DMS114 treated with DMSO at 0.1 percent for 48 hours (cell line): Measurements from ENCODE around the gene PCSK1.
A peak's percentile ranks its signal among the peaks of the same experiment; 100 is the strongest.
"Not testable (repeated sequence)": the region's sequence is repeated elsewhere in the genome, so short reads cannot be mapped to it uniquely, and the experiment has no call there.

Source experiments
- DNase-seq: peaks from one replicate; lab custom pipeline; 2025; ENCODE audit not compliant: unreplicated experiment; lab: John Stamatoyannopoulos, UW

Gene PCSK1

DNA sequence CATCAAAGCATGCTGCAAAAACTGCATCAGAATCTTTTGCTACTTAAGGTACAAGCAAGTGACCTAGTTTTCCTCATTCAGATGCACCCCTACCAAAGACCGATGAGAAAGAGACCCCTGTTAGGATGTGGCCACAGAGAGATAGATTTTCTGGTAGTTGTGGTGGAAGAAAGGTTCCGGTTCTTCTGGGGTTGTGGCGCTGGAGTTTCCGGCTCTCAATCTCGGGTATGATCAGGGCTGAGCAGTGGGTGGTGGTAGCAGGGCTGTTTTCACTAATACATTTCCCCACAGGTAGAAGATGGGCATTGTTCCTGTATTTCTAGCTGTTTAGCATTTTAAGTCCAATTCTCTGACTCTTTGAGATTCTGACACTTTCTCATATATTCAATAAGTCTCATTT lies 58.4 kb downstream of the PCSK1 start:
- DNase-seq, result no peak

DNA sequence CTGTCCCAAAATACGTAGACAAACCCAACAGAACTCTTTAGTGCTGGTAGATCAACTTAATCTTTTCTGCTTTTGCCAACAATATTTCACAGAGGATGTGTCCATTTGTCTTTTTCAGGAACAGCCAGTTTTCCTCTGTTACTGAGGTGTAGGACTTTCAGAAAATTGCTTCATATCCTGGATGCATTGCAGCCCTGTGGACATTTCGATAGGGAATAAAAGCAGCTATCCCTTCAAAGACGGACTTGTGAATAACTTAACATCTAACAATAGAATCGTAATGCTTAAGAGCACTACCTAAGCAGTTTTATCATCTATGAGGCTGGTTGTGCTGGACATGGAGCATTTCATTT lies 59.7 kb downstream of the PCSK1 start:
- DNase-seq, result no peak

DNA sequence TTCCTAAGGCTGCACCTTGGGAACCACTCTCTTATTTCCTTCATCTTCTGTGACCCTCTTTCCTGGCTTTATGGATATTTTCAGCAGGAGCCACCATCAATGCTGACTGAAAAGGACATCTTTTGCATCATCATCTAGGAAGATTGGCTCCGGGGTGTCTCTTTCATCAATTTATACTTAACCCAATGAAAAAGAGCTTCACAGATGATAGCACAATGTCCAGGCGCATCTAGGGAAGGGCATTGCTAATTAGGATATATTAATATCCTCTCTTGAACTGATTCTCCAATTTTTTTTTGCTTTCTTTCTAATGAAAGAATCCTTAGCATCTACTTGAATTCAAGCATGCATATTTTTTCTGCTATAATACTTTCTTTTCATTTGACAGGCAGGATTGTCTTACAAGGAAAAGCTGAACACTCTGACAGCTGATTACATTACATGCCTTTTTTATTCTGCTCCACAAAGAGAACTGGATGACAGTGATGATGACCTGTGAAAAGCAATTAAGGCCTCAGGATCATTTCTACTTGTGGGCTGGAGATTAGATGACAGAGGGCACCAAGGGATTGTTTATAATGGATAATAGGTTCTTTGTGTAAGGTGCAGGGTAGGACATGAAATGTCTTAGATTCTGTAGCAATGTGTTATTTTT lies 60.2 kb downstream of the PCSK1 start:
- DNase-seq, result no peak

DNA sequence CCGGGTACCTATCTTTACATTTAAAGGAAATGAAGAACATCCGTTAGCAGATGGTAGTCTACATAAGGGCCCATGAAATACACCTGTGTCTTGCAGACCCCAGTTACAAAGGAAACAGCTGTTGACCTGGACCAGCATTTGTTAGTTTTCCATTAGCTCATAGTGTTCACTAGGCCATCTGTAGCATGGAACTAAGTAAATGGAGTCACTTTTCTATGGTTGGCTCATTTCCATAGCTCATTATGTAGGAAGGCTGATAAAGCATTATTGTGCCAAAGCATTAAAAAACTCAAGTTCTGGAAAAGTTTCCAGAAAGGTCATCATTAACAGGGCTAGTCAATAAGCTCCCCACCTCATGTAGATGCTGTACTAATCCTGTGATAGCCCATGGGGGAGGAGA lies 62.1 kb downstream of the PCSK1 start:
- no peak for DNase-seq

DNA sequence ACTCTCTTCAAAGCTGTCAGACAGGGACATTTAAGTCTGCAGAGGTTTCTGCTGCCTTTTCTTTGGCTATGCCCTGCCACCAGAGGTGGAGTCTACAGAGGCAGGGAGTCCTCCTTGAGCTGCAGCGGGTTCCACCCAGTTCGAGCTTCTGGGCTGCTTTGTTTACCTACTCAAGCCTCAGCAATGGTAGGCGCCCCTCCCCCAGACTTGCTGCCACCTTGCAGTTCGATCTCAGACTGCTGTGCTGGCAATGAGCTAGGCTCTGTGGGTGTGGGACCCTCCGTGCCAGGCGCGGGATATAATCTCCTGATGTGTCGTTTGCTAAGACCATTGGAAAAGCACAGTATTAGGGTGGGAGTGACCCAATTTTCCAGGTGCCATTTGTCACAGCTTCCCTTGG lies 65.7 kb downstream of the PCSK1 start:
- not testable (repeated sequence) for DNase-seq

DNA sequence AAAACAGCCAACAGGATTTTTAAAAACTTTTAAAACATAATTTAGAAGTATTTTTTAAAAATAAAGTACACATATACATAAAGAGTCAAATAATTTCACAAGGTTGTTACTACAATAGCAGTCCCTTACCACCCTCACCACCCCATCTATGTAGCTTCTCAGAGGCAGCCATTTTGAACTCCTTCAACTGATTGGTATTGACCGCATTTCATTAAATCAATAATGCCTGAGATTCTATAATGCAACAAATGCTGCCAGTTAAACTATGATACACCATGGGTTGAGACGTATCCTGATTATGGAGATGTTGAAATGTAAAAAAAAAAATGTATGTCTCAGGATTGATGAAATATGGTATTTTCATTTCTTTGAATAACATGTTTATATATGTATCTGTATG lies 78.8 kb downstream of the PCSK1 start:
- no peak for DNase-seq

DNA sequence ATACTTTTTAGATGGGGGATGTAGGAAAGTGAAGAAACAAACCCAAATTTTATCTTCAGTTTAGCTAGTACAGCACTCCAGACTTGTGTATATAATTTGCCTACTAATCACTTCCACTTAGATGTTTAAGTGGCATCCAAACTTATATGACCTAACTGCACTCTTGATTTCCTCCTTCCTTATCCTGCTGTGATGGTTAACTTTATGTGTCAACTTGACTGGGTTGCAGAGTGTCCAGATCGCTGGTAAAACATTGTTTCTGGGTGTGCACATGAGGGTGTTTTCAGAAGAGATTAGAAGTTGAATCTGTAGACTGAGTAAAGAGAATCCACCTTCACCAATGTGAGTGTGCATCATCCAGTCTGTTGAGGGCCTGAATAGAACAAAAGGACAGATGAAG lies 79.8 kb downstream of the PCSK1 start:
- no peak for DNase-seq

DNA sequence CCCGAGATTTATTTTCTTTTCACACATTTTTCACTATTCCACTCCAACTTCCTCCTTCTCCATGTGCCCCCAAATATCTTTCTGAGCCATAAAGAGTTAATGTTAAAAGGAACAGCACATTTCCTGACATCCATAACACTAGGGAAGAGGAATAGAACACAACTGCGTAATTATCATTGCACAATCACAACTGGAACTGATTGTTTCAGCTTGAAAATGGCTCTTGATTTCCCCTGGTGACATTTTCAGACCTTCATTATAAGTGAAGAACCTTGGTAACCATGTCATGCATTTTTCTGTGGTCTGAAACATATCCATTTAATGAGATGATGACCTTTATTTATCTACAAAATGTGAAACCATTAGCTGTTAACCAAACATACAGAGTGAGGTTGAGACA lies 82.4 kb downstream of the PCSK1 start:
- DNase-seq, result no peak

DNA sequence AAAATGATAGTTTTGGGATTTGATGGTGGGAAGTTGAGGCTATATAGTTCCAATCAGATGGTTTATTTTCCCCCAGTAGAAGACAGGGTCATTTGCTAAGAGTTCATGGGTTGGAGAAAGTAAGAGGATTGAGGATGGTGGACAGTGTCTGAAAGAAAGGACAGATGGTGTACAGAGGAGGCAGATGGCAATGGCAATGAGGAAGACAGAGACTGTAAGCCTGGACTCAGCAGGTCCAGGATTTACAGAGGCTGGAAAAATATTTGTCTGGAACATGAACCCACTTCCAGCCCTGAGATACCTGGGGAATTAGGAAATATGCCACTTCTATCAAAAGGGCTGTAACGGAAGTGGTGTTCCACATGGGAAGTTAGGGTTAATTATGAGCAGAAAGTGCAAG lies 84.5 kb downstream of the PCSK1 start:
- no peak for DNase-seq

DNA sequence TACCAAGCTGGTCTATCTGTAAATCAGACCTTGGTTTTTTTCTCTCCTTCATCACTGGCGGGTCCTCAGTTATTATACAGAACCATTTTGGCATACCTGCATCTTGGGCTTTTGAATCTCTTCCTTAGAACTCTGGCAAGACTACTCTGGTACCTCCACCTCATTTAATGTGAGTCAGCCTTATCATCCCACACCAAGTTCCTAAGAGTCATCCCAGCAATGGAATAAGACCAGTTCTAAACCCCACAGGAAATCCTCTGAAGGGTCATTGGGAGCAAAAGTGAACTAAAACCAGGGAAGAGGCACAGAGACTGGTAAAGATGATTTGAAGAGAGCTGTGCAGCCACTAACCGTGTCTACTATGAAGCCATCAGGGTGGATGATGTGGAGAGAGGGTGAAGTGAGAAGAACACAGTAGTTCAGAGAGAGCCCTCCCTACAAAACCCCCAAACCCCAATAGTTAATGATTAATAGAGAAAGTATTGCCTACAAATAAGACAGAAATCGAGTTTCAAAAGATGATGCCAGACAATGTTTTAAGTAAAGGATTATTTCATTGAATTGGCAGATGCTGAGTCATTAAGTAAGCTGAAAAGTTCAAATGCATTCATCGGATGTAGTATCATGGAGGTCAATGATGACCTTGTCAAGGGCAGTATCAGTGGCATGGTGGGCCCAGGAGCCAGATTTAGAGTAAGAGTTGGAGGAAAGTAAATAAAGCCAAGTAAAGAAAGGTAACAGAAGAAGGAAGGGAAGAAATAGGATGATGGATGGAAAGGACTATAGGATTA lies 85.4 kb downstream of the PCSK1 start:
- no peak for DNase-seq

DNA sequence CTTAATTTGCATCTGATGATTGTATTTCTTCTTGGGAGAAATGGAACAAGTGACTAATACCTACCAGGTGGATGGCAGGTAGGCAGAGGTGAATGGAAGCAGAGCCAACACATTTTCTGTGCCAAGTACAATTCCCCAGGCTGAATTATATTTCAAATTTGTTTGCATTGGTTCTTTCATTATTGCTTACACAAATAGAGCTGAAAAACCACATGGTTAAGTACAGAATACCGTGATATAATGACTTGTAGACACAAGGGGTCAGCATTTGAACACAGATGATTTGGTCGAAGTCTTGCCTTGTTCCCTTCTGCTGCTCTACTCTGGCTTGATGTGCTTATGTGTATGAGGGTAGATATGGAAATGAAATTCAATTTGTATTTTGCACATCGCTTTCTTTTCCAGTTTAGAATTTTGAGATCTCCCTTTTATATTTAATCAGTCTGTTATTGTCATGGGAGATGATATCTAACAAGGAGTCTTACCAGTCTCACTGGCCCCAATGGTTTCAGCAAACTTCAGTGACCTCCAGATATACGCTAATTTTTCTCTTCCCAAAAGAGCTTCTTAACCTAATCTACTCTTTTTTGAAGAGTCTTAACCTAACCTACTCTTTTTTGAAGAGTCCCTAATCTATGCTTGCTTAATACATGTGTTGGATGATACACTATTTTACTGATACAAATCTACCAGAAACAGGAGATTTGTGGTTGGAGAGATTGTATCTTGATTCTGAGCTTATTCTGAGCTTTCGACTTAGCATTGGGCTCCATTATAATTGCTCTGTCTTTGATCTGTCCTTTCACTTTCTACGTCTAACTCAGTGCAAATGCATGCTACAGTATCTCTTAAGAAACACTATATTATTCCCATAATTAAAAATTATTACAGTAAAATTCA lies 88.1 kb downstream of the PCSK1 start:
- DNase-seq, result peak; percentile 70

DNA sequence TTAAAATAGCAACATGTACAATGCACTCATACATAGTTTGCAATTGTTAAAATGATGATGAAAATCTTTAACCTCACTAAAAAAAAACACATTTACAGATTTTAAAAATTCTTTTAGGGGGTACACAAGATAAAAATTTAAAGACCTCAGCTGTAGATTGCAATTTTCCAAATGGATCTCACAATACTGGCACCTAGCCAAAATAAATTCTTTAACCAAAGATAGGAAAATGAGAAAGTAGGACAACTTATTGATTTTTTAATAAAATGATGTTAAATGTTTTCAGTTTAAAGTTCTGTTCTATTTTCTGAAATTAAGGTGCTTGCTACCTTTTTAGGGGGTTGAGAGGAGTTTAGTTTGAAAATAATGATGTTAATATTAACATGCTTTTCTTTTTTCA lies 90.0 kb downstream of the PCSK1 start:
- DNase-seq, result no peak

DNA sequence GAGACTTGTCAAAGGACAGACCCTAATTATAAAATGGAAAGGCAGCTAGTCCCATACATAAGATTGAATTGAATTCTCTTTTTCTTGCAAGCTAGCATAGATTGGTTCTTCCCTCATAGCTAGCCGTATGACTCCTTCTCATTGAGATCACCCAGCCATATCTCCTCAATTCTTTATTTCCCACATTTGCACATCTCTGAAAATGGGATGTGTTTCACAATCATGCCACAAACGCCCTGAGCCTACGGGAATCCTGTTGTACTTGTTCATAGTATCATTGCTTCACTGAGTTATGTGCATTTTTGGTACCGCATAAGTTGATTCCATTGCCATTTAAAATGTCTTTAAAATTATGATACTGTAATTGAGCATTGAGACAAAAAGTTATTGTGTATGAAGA lies 90.5 kb downstream of the PCSK1 start:
- DNase-seq, result no peak
